ENCODE results near the gene AUTS2. TPM values are rescaled to one million over a fixed set of nuclear protein-coding genes. Genes with fewer than 3 reads are reported as not detected.

AUTS2 gene
- total and polyA plus RNA-seq, 2 of the 8 experiments (the other 6 are each of a cell fraction or from before 2014, with no cell fraction given) = 25.9 to 101 TPM

DNA sequence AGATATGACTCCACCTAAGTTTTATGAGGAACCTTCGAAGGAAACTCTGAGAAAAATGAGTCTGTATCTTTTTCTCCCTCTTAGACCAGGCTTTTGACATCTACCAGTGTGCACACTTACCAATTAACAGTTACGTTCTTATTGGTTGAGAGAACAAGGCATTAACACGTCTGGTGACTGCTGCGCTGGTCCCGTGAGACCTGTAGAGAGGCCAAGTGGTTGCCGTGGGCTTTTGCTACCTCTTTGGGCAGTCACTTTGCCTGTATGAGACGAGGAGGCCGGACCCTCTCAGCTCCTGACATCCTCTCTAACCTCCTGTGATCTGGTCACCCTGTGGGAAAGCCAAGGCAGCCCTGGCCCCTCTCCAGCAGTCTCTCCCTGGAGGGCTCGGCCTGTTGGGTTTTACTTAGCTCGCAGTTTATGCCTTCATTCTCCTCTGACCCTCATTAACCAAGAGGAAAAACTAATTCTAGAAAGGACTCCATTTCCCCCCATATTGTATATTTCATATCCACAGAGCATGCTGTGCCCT lies 1019.8 kb downstream of the AUTS2 start (continued):
- TF ChIP-seq SAP30 (IDR thresholded peaks at IDR 0.05; ENCODE audit: insufficient read depth, insufficient replicate concordance, low read length) (no peak), SIX5 (IDR thresholded peaks at IDR 0.05; ENCODE audit: low read depth, low read length) (no peak)
